ENCODE results near the gene RELB.

- TF ChIP-seq CTCF (IDR thresholded peaks at IDR 0.05) (no peak), POLR2A (IDR thresholded peaks at IDR 0.05) (no peak)
These were observed 31.8 kb upstream of the RELB start for GRCh38 chr19:44969437-44969836.
